HEK293 (cell line): Measurements from ENCODE around the gene ATP6V0A1.

Experiments
- ZFHX2 ChIP-seq: fragments of 450-650 bp; formaldehyde crosslinking; conservative IDR thresholded peaks from 2 replicates; pipeline ENCODE4 v1.5.1; 2016; ENCODE audit warnings: missing biosample characterization, missing genetic modification characterization
- ZNF146 ChIP-seq: fragments of 450-650 bp; formaldehyde crosslinking; IDR thresholded peaks from 2 replicates; pipeline ENCODE4 v1.5.1; 2016; ENCODE audit warnings: missing biosample characterization, missing genetic modification characterization
- ZNF302 ChIP-seq: fragments of 450-650 bp; formaldehyde crosslinking; IDR thresholded peaks from 2 replicates; pipeline ENCODE4 v1.5.1; 2016; ENCODE audit warnings: missing biosample characterization, missing genetic modification characterization, low read depth
- ZNF449 ChIP-seq: fragments of 450-650 bp; formaldehyde crosslinking; IDR thresholded peaks from 2 replicates; pipeline ENCODE4 v1.5.1; 2017; ENCODE audit warnings: missing biosample characterization, mild to moderate bottlenecking, missing genetic modification characterization, moderate library complexity
- ZNF580 ChIP-seq: fragments of 450-650 bp; formaldehyde crosslinking; IDR thresholded peaks from 2 replicates; pipeline ENCODE4 v1.5.1; 2016; ENCODE audit warnings: missing biosample characterization, missing genetic modification characterization
- ZSCAN18 ChIP-seq: fragments of 450-650 bp; formaldehyde crosslinking; IDR thresholded peaks from 2 replicates; pipeline ENCODE4 v1.5.1; 2016; ENCODE audit warnings: missing biosample characterization, missing genetic modification characterization

GRCh38 chr17:42513686-42514085, 55.0 kb downstream of the ATP6V0A1 start:
- no peak for TF ChIP-seq ZNF146
- TF ChIP-seq ZNF302 (tag by site-specific recombination): no peak
- no peak for TF ChIP-seq ZNF580 (tag by site-specific recombination)
- no peak for TF ChIP-seq ZNF449 (tag by site-specific recombination)
- no peak for TF ChIP-seq ZSCAN18 (tag by site-specific recombination)
- TF ChIP-seq ZFHX2: no peak
